IPS-20b (cell line): ENCODE results near the gene HSD17B13.

Experiments
- H3K27ac ChIP-seq: one replicate; pipeline ENCODE4 v1.5.1; 2013; ENCODE audit warnings: low read length
- H3K27me3 ChIP-seq: 2 replicates; pipeline ENCODE4 v1.6.1; 2013; ENCODE audit warnings: mild to moderate bottlenecking, low read length, inconsistent platforms; ENCODE audit not compliant: insufficient read depth
- H3K36me3 ChIP-seq: 2 replicates; pipeline ENCODE4 v1.6.1; 2013; ENCODE audit warnings: low read depth, mild to moderate bottlenecking, inconsistent platforms, low read length, moderate library complexity; ENCODE audit not compliant: insufficient read depth
- H3K4me1 ChIP-seq: 2 replicates; pipeline ENCODE4 v1.6.1; 2013; ENCODE audit warnings: mild to moderate bottlenecking, control low read depth, inconsistent platforms, low read length, moderate library complexity; ENCODE audit not compliant: insufficient read depth
- H3K4me3 ChIP-seq: 2 replicates; pipeline ENCODE4 v1.5.1; 2013; ENCODE audit warnings: mild to moderate bottlenecking, low read length, inconsistent platforms
- H3K9ac ChIP-seq: 2 replicates; pipeline ENCODE4 v1.6.1; 2013; ENCODE audit warnings: low read depth, mild to moderate bottlenecking, inconsistent platforms, low read length, moderate library complexity
- H3K9me3 ChIP-seq: 2 replicates; pipeline ENCODE4 v1.6.1; 2013; ENCODE audit warnings: mild to moderate bottlenecking, low read depth, low read length, inconsistent platforms; ENCODE audit not compliant: insufficient read depth

HSD17B13 gene

GRCh38 chr4:87262886-87263285, 59.8 kb downstream of the HSD17B13 start:
- H3K4me3 ChIP-seq, result no peak overlapping the region
- H3K36me3 ChIP-seq, result no peaks in the 10 kb centered on the region
- H3K9me3 ChIP-seq, result no peaks in the 10 kb centered on the region

GRCh38 chr4:87260477-87260876, 62.2 kb downstream of the HSD17B13 start:
- H3K4me1 ChIP-seq, result no peaks in the 10 kb centered on the region
- no peaks in the 10 kb centered on the region for H3K27me3 ChIP-seq
- H3K4me3 ChIP-seq, result no peak overlapping the region
- H3K27ac ChIP-seq, result no peak overlapping the region
- H3K36me3 ChIP-seq, result no peaks in the 10 kb centered on the region
- H3K9ac ChIP-seq, result no peak overlapping the region
- no peaks in the 10 kb centered on the region for H3K9me3 ChIP-seq

More at GRCh38 chr4:87262886-87263285, 59.8 kb downstream of the HSD17B13 start:
- H3K4me1 ChIP-seq, result no peaks in the 10 kb centered on the region
- no peak overlapping the region for H3K27ac ChIP-seq
- no peak overlapping the region for H3K9ac ChIP-seq
- H3K27me3 ChIP-seq, result no peaks in the 10 kb centered on the region

DNA sequence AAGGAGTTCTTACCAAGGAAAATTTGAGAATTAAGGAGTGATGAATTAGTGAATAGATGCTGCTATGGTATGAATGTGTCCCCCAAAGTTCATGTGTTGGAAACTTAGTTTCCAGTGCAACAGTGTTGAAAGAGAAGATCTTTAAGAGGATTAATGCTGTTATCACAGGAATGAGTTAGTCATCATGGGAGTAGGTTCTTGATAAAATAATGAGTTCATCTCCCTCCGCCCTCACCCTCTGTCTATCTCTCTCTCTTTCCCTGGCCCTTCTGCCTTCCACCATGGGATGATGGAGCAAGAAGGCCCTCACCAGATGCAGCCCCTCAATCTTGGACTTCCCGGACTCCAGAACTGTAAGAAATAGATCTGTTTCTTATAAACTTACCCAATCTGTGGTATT, 64.0 kb downstream of the HSD17B13 start:
- Histone ChIP-seq H3K36me3 (no peaks in the 10 kb centered on the region), H3K27ac (no peak overlapping the region), H3K9me3 (no peaks in the 10 kb centered on the region), H3K9ac (no peak overlapping the region), H3K4me3 (no peak overlapping the region), H3K4me1 (no peaks in the 10 kb centered on the region), H3K27me3 (no peaks in the 10 kb centered on the region)

DNA sequence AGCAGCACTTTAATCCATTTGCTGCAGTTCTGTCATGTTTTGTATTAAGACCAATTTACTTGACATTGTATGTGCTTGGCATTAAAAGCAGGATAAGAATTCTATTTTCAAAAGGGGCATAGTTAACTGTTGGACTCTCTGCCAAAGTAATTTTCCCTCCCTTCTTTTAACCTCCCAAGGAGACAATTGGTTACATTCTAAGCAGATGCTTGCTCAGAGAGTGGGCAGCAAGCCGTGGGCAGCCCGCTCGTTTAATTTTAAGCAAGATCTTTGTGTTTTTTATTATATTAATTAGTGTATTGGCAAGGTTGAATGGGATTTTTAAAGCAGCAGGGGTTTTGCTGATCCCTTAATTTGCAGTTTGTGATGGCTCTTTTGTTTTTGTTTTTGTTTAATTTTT, 65.2 kb downstream of the HSD17B13 start:
- Histone ChIP-seq H3K36me3 (no peaks in the 10 kb centered on the region), H3K27ac (no peak overlapping the region), H3K9ac (no peak overlapping the region), H3K4me3 (no peak overlapping the region), H3K27me3 (no peaks in the 10 kb centered on the region), H3K4me1 (no peaks in the 10 kb centered on the region), H3K9me3 (no peaks in the 10 kb centered on the region)

DNA sequence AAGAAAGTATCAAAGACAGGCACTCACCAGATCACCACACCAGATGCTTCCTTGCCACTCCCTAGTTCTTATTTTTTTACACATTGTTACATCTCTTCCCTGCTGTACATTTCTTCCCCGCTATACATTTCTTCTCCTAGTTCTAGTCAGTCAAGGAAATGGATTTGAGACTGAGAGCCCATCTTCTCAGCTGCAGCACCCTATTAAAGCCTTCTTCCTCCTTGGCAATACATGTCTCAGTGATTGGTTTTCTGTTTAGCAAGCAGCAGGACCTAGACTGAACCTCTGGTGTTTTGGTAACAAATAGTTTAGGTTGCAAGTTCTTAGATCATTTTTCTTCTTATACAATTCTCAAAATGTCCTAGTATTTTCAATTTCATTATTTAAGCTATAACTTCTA, 66.9 kb downstream of the HSD17B13 start:
- H3K4me3 ChIP-seq, result no peak overlapping the region
- H3K9ac ChIP-seq, result no peak overlapping the region
- H3K9me3 ChIP-seq, result no peaks in the 10 kb centered on the region
- no peaks in the 10 kb centered on the region for H3K36me3 ChIP-seq
- no peak overlapping the region for H3K27ac ChIP-seq
- no peaks in the 10 kb centered on the region for H3K4me1 ChIP-seq
- H3K27me3 ChIP-seq, result no peaks in the 10 kb centered on the region
